GM23338 (cell line): ENCODE results near the gene INTS3. TPM values are rescaled to one million over a fixed set of nuclear protein-coding genes. Genes with fewer than 3 reads are reported as not detected.

Experiments
- ATAC-seq: fragments of 200-7000 bp; cut with Tn5 transposase; 3 replicates; pipeline ENCODE4 v1.9.1; 2020
- DNase-seq: peaks from one replicate; pipeline ENCODE4 v3.0.0-alpha.2; 2015; ENCODE audit warnings: low spot score
- H2AFZ ChIP-seq: fragments of 200-600 bp; sonication (generic); 2 replicates; pipeline ENCODE4 v1.8.0; 2016; ENCODE audit warnings: antibody characterized with exemption, mild to moderate bottlenecking, moderate library complexity
- H3F3A ChIP-seq: fragments of 200-600 bp; sonication (generic); replicated peaks from 2 replicates; pipeline ENCODE4 v1.8.0; 2017; ENCODE audit warnings: antibody characterized with exemption, mixed run types, low read depth
- H3K27ac ChIP-seq: fragments of 200-600 bp; sonication (generic); 2 replicates; pipeline ENCODE4 v1.6.1; 2016; ENCODE audit warnings: low read depth
- H3K27me3 ChIP-seq: fragments of 200-600 bp; sonication (generic); 2 replicates; pipeline ENCODE4 v1.8.0; 2016; ENCODE audit warnings: mild to moderate bottlenecking, mixed run types, moderate library complexity; ENCODE audit not compliant: insufficient read depth
- H3K36me3 ChIP-seq: fragments of 200-600 bp; sonication (generic); 2 replicates; pipeline ENCODE4 v1.8.0; 2016; ENCODE audit warnings: mild to moderate bottlenecking; ENCODE audit not compliant: insufficient read depth
- H3K4me1 ChIP-seq: fragments of 200-600 bp; sonication (generic); 2 replicates; pipeline ENCODE4 v1.8.0; 2016; ENCODE audit warnings: mild to moderate bottlenecking, moderate library complexity; ENCODE audit not compliant: insufficient read depth
- H3K4me2 ChIP-seq: fragments of 200-600 bp; sonication (generic); 2 replicates; pipeline ENCODE4 v1.7.1; 2017; ENCODE audit warnings: mixed run types
- H3K4me3 ChIP-seq: fragments of 200-600 bp; sonication (generic); 2 replicates; pipeline ENCODE4 v1.6.1; 2016; ENCODE audit warnings: mixed run types
- H3K79me2 ChIP-seq: fragments of 200-600 bp; sonication (generic); replicated peaks from 2 replicates; pipeline ENCODE4 v1.8.0; 2017; ENCODE audit warnings: mild to moderate bottlenecking; ENCODE audit not compliant: insufficient read depth
- H3K9me2 ChIP-seq: fragments of 200-600 bp; sonication (generic); 2 replicates; pipeline ENCODE4 v1.8.0; 2017; ENCODE audit not compliant: insufficient read depth
- H4K20me1 ChIP-seq: fragments of 200-600 bp; sonication (generic); replicated peaks from 2 replicates; pipeline ENCODE4 v1.8.0; 2017; ENCODE audit warnings: mild to moderate bottlenecking; ENCODE audit not compliant: insufficient read depth
- H3K27ac Mint-ChIP-seq: 2 replicates; pipeline ENCODE4 v1.8.0; 2020; ENCODE audit warnings: inconsistent platforms, mild to moderate bottlenecking, moderate library complexity, mixed read lengths
- H3K27me3 Mint-ChIP-seq: 3 replicates; pipeline ENCODE4 v1.8.0; 2022; ENCODE audit warnings: low read depth, mild to moderate bottlenecking, moderate library complexity, mixed read lengths, inconsistent platforms; ENCODE audit not compliant: insufficient read depth, poor library complexity
- H3K36me3 Mint-ChIP-seq: 3 replicates; pipeline ENCODE4 v1.8.0; 2021; ENCODE audit warnings: low read depth, mild to moderate bottlenecking, inconsistent platforms, moderate library complexity, mixed read lengths
- H3K4me1 Mint-ChIP-seq: 3 replicates; pipeline ENCODE4 v1.8.0; 2020; ENCODE audit warnings: mild to moderate bottlenecking, inconsistent platforms, mixed read lengths
- H3K4me3 Mint-ChIP-seq: 3 replicates; pipeline ENCODE4 v1.8.0; 2021; ENCODE audit warnings: moderate library complexity, mild to moderate bottlenecking, inconsistent platforms, mixed read lengths
- H3K9me3 Mint-ChIP-seq: 3 replicates; pipeline ENCODE4 v1.8.0; 2020; ENCODE audit warnings: moderate library complexity, mild to moderate bottlenecking, inconsistent platforms, mixed read lengths
- ETS1 ChIP-seq: IDR thresholded peaks from 2 replicates; pipeline ENCODE4 v1.6.1; 2016; ENCODE audit warnings: antibody characterized with exemption
- EZH2 ChIP-seq: fragments of 200-600 bp; sonication (generic); IDR thresholded peaks from one replicate; pipeline ENCODE4 v1.8.0; 2017; ENCODE audit warnings: antibody characterized with exemption, mild to moderate bottlenecking, low read depth; ENCODE audit not compliant: unreplicated experiment
- JUNB ChIP-seq: IDR thresholded peaks from one replicate; pipeline ENCODE4 v1.6.1; 2016; ENCODE audit warnings: antibody characterized with exemption; ENCODE audit not compliant: unreplicated experiment
- NANOG ChIP-seq: IDR thresholded peaks from 2 replicates; pipeline ENCODE4 v1.6.1; 2016; ENCODE audit warnings: antibody characterized with exemption, borderline replicate concordance
- STAT1 ChIP-seq: IDR thresholded peaks from one replicate; pipeline ENCODE4 v1.6.1; 2016; ENCODE audit warnings: antibody characterized with exemption; ENCODE audit not compliant: unreplicated experiment
- ZNF114 ChIP-seq: fragments of 250-450 bp; sonication (Bioruptor Pico); IDR thresholded peaks from 2 replicates; pipeline ENCODE4 v1.5.0; 2020; ENCODE audit warnings: mild to moderate bottlenecking, moderate library complexity
- ZNF331 ChIP-seq: fragments of 250-450 bp; sonication (Bioruptor Pico); IDR thresholded peaks from 2 replicates; pipeline ENCODE4 v1.5.0; 2020; ENCODE audit warnings: low read depth, mild to moderate bottlenecking, moderate library complexity
- ZNF462 ChIP-seq: fragments of 250-450 bp; sonication (Bioruptor Pico); IDR thresholded peaks from 2 replicates; pipeline ENCODE4 v1.5.0; 2020; ENCODE audit warnings: mild to moderate bottlenecking, moderate library complexity
- polyA plus RNA-seq: library from polyadenylated mRNA; unstranded; fragments of >200 nt; fragmentation: Nextera tagmentation; extraction: Ambion mirVana; gene quantifications from 2 replicates; pipeline ENCODE4 v1.2.1, GENCODE V29; 2016
- total RNA-seq: library from RNA; depleted of rRNA; stranded (reverse); fragments of >200 nt; shearing (Covaris generic); gene quantifications from 2 replicates; pipeline ENCODE4 v1.2.3, GENCODE V29; 2014

INTS3 gene
- total and polyA plus RNA-seq, 2 experiments from 2014 or later = 22.7 to 51.3 TPM

GRCh38 chr1:153803470-153804056 lies 75.7 kb downstream of the INTS3 start:
- Mint-ChIP-seq H3K9me3 (no peaks in the 10 kb centered on the region), H3K4me3 (no peak overlapping the region), H3K36me3 (peaks cover 9% of the 10 kb centered on the region; the same call in 1 of the 3 replicates), H3K27ac (no peak overlapping the region), H3K27me3 (peaks cover 5% of the 10 kb centered on the region), H3K4me1 (peaks cover 12% of the 10 kb centered on the region)
- no peak for ATAC-seq
- no peak for TF ChIP-seq NANOG
- H3K36me3 ChIP-seq = no peaks in the 10 kb centered on the region; the same call in 1 of the 2 replicates
- no peaks in the 10 kb centered on the region; the same call in 1 of the 2 replicates for H4K20me1 ChIP-seq
- H3K27me3 ChIP-seq = no peaks in the 10 kb centered on the region
- H3K9me2 ChIP-seq = no peaks in the 10 kb centered on the region
- H3K4me1 ChIP-seq = peaks cover 7% of the 10 kb centered on the region; the same call in 1 of the 2 replicates
- H3K27ac ChIP-seq = no peak overlapping the region
- H3F3A ChIP-seq = 0 out of 2 replicates have a peak, but pooled peaks cover under 1% of the 10 kb centered on the region
- H2AFZ ChIP-seq = no peak overlapping the region
- H3K4me2 ChIP-seq = no peak overlapping the region
- H3K4me3 ChIP-seq = no peak overlapping the region
- no peaks in the 10 kb centered on the region for H3K79me2 ChIP-seq
- no peak for DNase-seq

GRCh38 chr1:153804112-153804511 lies 76.3 kb downstream of the INTS3 start:
- Histone ChIP-seq H3K36me3 (no peaks in the 10 kb centered on the region; the same call in 1 of the 2 replicates), H3F3A (no peaks in the 10 kb centered on the region), H3K9me2 (no peaks in the 10 kb centered on the region), H4K20me1 (no peaks in the 10 kb centered on the region; the same call in 1 of the 2 replicates), H2AFZ (no peak overlapping the region), H3K27ac (no peak overlapping the region), H3K4me2 (no peak overlapping the region), H3K4me1 (peaks cover 7% of the 10 kb centered on the region; the same call in 1 of the 2 replicates), H3K4me3 (no peak overlapping the region), H3K27me3 (no peaks in the 10 kb centered on the region), H3K79me2 (no peaks in the 10 kb centered on the region)
- H3K27me3 Mint-ChIP-seq = peaks cover 5% of the 10 kb centered on the region
- H3K4me1 Mint-ChIP-seq = peaks cover 12% of the 10 kb centered on the region
- TF ChIP-seq ZNF114 (CRISPR knock-in tag) (no peak), ZNF331 (CRISPR knock-in tag) (no peak), STAT1 (no peak), NANOG (no peak), EZH2 (no peak), ETS1 (no peak), JUNB (no peak), ZNF462 (CRISPR knock-in tag) (no peak)
- H3K9me3 Mint-ChIP-seq = no peaks in the 10 kb centered on the region
- H3K4me3 Mint-ChIP-seq = no peak overlapping the region
- ATAC-seq (no peak), DNase-seq (no peak)
- peaks cover 15% of the 10 kb centered on the region for H3K36me3 Mint-ChIP-seq
- H3K27ac Mint-ChIP-seq = no peak overlapping the region
